ENCODE results near the gene HACD1.

Gene HACD1, protein sequence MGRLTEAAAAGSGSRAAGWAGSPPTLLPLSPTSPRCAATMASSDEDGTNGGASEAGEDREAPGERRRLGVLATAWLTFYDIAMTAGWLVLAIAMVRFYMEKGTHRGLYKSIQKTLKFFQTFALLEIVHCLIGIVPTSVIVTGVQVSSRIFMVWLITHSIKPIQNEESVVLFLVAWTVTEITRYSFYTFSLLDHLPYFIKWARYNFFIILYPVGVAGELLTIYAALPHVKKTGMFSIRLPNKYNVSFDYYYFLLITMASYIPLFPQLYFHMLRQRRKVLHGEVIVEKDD

DNA sequence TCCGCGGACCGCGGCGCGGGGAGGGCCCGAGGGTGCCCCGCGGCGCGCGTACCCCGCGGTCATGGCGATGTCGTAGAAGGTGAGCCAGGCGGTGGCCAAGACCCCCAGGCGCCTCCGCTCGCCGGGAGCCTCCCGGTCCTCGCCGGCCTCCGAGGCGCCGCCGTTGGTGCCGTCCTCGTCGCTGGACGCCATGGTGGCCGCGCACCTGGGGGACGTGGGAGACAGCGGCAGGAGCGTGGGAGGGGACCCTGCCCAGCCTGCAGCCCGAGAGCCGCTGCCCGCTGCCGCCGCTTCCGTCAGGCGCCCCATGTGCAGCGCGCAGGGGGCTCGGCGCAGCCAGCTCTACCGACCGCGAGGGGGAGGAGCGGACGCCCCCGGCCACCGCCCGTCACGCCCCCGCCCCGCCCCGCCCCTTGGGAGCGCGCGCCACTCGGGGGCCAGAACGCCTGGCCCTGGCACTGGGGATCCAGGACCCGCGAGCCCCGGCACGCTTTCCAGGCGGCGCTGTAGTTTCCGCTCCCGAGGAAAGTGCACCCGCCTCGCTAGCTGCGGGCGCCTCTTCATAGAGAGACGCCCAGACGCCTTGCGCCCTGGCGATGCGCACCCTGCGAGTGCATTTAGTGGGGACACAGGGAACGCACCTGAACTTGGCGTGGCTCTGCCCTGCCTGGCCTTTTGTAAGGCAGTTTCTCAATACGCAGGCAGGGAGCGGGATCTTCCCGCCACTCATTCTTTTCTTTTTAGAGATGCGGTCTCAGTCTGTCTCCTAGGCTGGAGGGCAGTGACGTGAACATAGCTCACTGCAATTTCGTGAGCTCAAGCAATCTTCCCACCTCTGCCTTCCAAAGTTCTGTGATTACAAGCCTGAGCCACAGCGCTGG lies at the start of gene HACD1:
TSS of gene HACD1 (minus strand) at position 344 of the 881 bp plus-strand sequence. CDS start at position 309, 35 bp downstream.
- DNase-seq (ENCODE audit: low spot score), result peak; percentile 27

DNA sequence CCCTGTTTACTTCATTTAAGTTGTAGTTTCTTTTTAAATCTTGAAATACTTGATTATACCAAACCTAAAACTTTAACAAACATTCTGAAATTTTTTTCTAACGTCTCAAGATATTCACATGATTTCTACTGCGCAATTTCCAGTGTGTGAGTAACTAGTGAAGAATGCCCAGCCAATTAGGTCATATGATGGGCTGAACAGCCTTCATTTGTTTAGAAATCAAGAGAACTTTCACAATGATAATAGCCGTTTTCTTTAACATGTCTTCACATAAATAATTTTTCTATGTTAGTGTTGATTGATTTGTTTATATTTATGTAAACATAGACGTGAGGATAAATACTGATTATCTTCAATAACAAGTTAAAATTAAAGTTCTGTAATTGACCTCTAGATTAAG lies 48.6 kb upstream of the HACD1 start:
- DNase-seq (ENCODE audit: low spot score), result no peak

DNA sequence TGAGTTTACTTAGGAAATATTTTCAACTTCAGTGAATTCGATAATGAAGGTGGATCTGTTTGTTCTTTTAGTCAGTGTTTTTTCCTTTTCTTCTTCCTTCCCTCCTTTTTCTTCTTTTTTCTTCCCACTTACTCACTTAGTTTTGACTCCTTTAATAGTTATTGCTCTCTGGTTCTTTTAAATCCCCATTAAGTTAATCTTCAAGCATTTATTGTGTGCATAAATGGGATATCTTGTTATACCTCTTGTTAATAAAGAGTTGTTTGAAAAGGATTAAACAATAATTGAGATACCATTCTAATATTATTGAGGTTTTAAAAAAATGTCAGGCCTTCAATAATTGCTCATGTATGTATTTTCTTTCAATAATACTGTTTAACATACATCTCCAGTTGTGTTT lies 46.3 kb upstream of the HACD1 start:
- DNase-seq (ENCODE audit: low spot score), result no peak

DNA sequence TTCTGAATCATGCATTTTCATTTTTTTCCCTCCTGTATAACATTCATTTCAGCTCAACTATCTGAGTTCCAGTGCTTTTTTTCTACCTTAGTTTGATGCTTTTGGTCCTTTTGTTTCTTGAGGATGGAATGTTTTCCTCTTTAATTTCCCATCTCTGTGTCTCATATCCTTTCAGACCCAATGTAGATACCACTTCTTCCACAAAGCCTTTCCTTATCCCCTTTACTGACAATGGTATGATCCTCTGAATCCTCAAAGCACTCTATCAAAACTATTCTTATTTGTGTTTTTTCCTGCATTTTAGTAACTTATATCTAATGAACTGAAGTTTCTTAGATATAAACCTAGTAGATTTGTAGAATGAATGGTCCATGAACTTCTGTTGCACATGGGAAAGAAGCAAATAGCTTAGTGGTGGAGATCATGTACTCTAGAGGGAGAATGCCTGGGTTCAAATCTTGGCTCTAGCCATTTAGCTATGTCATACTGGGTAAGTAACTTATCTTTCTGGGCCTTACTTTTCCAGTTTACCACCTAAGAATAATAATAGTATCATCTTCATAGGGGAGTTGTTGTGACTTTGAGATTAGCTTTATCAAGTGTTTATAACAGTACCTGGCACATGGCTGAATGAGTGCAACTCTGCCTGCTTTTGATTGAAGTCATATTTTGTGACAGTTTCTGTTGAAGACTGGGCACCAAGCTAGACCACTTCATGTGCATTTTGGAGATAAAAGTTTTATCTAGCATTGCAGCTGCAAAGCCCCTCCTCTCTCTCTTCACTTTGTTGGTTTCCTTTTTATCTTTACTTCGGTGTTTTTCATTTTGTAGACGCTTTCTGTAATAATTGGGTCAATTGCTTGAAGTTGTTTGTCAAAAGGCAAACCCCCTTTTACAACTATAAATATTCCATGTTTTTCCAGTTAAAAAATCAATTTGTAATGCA lies 45.3 kb upstream of the HACD1 start:
- DNase-seq (ENCODE audit: low spot score), result no peak

DNA sequence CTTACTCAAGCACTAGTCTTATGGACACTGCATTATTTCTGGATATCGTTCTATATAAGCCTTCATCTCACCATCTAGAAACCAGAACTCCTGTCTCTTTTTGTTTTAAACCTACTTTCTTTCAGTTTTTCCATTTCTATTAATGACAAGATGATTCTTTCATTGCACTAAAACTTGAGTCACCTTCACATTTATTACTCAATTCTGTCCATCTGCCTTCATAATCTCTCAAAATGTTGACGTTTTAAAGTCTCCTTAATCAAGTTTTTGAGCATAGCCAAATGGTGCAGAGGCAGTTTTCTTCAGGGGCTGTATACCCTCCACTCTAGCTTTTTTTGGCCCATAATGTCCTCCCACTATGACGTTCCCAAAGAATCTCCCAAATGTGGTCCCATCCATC lies 44.3 kb upstream of the HACD1 start:
- DNase-seq (ENCODE audit: low spot score), result no peak

DNA sequence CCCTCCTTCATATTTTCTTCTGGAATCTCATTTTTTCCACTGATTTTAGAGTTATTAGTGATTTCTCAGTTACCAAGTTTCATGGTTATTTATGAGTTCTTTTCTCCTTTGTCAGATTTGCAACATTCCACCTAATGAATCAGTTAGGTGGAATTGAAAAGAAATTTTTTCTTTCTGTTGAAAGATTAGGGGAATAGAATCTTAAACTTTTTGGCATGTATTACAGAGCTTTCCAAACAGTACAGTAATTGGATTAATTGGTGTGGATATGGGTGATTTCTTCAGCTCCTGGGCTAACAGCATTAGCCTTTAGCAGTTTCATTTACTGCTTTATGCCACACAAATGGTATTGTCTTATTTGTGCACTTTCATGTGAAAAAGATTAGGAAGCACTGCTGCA lies 43.7 kb upstream of the HACD1 start:
- DNase-seq (ENCODE audit: low spot score), result no peak

DNA sequence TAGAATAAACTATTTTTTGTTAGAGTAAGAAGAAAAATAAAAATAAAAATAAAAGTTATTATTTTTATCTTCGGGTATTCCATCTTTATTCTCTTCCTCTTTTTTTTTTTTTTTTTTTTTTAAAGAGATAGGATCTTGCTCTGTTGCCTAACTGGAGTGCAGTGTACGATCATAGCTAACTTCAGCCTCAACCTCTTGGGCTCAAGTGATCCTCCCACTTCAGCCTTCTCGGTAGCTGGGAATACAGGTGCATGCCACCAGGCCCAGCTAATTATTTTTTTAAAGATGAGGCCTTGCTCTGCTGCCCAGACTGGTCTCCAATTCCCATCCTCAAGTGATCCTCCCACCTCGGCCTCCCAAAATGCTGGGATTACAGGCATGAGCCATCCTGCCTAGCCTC lies 42.2 kb upstream of the HACD1 start:
- no peak for DNase-seq (ENCODE audit: low spot score)

DNA sequence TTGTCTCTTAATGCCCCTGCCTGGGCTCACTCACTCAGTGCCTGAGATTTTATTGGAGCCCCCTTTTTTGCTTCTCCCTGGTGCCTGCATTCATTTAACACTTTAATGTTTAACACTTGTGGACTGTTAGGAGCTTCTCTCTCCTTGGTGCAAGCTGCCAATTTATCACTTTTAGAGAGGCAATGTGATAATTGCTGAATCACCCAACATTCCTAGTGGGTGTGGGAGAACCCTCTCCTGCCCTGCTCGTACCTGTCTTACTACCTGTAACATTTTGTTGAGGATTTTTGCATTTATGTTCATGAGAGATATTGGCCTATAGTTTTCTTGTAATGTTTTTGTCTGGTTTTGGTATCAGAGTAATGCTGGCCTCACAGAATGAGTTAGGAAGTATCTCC lies 39.9 kb upstream of the HACD1 start:
- DNase-seq (ENCODE audit: low spot score), result no peak

DNA sequence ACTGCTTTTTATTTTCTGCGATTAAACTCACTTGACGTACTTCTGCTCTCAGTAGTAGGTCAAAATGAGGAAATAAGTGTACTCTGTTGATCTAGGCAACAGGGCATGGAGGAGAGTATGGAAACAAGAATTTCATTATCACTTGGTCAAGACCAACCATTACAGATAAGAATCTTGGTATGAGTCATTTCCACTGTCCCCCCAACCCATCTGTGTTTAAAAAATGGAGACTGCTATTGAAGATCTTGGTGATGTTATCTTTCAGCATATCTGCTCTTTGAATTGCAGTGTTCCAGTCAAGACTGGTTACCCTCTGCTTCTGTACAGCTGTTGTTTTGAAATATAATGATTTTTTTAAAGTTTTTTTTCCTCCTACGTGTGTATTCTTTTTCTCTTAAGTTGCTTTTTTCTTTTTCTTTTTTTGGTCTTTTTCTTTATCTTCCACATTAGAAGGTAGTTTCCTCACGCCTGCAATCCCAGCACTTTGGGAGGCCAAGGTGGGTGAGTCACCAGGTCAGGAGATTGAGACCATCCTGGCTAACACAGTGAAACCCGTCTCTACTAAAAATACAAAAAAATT lies 38.5 kb upstream of the HACD1 start:
- no peak for DNase-seq (ENCODE audit: low spot score)

DNA sequence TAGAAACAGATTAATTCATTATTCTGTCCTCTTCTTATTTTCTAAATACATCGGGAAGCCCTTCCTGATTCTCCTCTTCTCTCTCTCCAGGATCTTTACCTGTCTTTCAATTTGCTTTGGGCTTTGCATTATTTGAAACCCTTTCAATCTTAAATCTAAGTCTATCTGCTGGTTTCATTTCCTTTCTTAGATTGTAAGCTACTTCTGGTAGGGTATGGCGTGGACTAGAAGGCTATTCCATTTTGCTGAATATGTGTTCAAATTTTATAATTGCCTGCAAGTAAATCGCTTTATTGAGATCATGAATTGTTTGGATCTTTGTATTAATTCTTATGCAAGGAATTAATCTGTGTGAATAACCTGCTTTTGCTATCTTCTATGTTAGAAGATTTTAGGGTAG lies 37.8 kb upstream of the HACD1 start:
- DNase-seq (ENCODE audit: low spot score), result no peak

DNA sequence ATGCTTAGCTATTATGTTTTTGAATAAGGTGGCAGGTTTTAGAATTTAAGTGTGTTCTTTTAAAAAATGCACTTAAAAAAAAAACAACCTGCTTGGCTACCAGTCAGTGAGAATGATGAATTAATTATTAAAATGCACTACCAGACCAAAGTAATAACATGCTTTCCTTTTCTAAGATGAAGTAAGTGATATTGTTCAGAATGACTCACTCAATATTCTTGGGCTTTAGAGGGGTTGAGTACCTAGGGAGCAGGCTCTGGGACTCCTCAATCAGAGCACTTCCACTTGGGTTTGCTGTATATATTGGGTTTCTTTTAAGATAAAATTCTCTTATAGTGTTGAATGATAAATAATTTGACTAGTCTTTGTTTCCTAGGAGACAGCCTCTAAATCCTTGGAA lies 35.4 kb upstream of the HACD1 start:
- DNase-seq (ENCODE audit: low spot score), result no peak

DNA sequence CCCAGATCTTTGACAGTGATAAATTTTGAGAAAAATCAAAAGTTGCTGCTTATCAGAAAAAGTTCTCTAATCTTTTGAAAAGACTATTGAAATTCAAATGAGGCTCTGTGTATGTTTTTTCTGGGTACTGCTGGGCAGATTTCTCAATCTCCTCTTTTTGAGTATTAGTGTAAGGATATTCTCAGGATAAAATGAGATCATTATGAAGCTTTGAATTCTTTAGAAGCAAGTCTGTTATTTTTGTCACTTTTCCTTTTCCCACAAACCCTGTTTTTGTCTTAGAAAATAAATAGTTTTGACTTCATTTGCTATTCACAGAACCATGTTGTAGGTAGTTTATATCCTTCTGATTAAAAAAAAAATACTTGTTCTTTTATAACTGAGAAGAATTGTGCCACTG lies 34.7 kb upstream of the HACD1 start:
- DNase-seq (ENCODE audit: low spot score), result no peak

DNA sequence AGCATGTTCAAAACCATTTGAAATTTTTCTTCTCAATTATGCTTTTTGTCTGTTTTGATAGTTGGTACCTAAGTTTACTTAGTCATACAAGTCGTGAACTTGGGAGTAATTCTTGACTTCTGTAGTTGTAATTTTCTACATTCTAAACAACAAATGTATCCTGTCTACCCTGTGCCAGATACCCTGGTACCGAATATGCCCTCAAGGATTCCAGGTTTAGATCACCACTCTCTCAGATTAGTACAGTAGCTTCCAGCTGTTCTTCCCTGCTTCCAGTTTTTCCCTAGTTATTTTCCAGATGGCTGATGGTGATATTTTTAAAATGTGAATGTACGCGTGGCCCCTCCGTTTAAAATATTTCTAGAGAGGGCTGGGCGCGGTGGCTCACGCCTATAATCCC lies 33.2 kb upstream of the HACD1 start:
- DNase-seq (ENCODE audit: low spot score), result no peak

DNA sequence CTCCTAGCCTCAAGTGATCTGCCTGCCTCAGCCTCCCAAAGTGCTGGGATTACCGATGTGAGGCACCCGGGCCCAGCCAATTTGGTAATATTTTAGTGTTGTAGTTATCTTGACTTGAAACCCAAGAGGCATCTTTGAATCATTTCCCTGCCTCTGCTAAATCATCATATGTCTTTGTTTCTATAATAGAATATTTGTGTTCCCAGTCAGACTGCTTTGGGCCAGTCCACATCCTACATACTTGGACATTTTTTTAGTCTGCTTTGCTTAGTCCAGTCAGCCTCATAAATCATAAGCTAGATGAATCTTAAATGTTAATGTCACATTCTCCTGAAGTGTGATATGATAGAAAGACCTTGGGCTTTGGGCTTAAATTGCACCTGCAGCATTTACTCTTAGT lies 32.7 kb upstream of the HACD1 start:
- no peak for DNase-seq (ENCODE audit: low spot score)

DNA sequence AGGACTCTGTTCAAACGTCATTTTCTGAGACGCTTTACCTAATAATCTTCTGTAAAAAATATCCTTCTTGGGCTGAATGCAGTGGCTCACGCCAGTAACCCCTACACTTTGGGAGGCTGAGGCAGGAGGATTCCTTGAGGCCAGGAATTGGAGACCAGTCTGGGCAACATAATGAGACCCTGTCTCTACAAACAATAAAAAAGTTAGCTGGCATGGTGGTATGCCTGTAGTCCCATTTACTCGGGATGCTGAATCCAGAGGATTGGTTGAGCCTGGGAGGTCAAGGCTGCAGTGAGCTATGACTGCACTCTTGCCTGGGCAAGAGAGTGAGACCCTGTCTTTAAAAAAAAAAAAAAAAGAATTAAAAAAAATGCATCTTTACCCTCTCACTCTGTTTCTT lies 31.9 kb upstream of the HACD1 start:
- DNase-seq (ENCODE audit: low spot score), result no peak

DNA sequence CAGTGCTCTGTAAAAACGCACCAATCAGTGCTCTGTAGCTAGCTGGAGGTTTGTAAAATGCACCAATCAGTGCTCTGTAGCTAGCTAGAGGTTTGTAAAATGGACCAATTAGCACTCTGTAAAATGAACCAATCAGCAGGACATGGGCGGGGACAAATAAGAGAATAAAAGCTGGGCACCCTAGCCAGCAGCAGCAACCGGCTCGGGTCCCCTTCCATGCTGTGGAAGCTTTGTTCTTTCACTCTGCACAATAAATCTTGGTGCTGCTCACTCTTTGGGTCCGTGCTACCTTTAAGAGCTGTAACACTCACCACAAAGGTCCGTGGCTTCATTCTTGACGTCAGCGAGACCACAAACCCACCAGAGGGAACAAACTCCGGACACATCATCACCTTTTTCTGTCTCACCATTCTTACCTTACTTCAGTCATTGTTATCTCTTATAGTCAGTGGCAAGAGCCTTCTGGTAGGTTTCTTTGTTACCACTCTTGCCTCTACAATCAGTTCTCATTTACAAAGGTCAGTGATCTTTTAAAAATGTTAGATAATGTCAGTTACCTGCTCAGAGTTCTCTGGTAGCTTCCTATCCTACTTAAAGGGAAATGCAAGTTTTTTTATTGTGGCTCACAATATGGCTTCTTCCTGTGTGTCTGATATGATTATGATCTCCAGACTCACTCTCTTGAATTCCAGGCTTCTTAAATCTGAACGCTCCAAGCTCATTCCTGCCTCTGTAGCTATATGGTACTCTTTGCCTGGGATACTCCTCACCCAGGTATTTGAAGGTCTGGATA lies 31.3 kb upstream of the HACD1 start:
- peak; percentile 30 for DNase-seq (ENCODE audit: low spot score)

DNA sequence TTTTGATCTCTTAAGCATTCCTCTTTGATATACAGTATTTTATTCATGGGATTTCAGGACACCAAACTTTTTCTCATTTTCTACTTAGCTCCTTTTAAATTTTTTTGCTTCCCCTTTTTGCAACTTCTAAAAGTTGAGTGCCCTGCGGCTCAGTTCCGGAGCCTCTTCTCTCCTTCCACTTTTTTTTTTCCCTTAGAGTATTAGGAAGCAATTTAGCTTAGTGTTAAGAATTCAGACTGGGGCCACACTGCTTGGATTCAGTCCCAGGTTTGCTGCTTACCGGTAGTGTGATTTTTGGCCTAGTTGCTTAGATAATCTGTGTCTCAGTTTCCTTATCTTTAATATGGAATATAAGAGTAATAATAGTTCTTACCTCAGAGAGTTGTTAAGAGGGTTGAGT lies 30.2 kb upstream of the HACD1 start:
- no peak for DNase-seq (ENCODE audit: low spot score)

DNA sequence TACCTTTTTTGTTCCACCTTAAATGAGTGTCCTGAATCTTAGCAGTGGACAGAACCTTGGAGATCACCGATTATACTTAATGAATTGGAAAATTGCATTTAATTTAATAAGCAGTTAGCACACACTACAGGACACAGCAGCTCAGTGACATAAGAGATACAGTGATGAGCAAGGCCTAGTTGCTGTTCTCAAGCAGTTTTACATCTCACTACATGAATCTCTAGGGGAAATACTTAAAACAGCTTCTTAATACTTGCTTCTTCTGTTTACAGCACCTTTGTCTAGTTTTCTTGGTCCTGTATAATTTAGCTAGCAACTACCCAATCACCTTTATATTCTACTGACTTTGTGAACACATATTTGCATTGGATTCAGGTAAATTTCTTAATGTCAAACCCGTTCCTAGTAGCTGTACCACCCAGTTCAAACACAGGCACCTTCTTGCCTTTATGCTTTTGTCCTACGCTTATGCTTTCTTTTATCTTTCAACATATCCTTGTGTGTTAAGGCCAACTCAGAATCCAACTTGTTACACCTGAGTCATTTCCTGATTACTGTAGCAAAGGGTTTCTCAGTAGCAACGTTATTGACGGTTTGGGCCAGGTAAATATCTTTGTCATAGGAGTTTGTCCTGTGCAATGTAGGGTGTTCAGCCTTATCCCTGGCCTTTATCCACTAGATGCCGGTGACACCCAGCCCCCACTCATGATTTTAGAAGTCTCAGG lies 28.6 kb upstream of the HACD1 start:
- DNase-seq (ENCODE audit: low spot score), result peak; percentile 39

DNA sequence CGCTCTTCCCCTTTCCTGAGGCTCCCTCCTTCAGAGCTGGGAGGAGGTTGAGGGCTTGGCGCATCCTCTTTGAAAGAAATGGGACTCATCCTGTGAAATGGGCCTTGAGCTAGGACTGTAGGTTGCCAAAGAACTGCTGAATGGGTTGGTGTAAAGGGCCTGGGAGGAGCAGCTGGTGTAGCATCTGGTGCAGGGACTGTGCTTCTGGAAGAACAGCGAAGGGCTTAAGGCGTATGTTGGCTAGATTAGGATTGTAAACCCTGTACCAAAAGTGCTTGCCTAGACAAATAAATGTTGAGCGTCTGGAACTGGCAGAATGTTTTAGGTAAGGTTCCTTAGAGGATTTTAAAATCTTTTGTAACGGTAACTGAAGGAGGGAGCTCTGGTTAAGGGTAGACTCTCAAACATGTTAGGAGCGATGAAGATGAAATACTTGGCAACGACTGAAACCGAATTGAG lies 27.3 kb upstream of the HACD1 start:
- peak; percentile 6 for DNase-seq (ENCODE audit: low spot score)

DNA sequence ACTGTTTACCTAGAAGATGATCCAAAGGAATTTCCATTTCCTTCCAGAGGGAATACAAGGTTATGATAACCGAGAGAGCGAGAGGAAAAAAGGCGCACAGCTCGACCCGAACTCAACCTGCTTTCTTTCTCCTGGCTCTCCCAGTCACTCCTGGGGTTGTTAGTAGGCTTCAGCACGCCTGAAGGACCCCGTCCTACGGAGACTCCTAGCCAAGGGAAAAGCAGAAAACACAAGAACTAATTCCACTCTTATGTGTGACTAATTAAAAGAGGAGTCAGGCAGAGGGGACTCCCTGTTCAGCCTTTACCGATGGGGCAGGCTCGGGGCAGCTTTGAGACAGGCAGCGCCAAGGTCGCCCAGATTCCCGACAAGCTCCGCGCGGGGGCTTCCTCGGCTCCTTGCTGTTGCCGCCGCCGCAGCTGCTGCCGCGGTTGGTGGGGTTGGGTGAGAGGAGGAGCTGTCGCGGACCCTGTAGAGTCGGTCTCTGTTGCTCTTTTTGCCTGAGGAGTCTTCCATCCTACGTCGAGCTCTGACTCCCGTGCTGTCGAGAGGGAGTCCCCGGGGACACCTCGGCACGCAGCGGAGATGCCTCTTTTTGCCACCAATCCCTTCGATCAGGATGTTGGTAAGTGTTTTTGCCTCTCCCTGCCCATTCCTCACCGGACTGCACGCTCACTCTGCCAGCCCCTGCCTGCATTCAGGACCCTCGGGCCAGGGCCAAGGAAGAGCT lies 26.7 kb upstream of the HACD1 start, which contains the start of gene STAM:
TSS of gene STAM (plus strand) at position 397 of the 730 bp plus-strand sequence. CDS start at position 586, 189 bp downstream.
- peak; percentile 92 for DNase-seq (ENCODE audit: low spot score)
